H1 (cell line): ENCODE results near the gene CPT1A. TPM values are rescaled to one million over a fixed set of nuclear protein-coding genes. Genes with fewer than 3 reads are reported as not detected.

Source experiments
- ATF3 ChIP-seq: IDR thresholded peaks from 2 replicates; pipeline ENCODE4 v1.6.1; 2011; ENCODE audit warnings: low read depth, mild to moderate bottlenecking, low read length; ENCODE audit not compliant: insufficient read depth
- EGR1 ChIP-seq: IDR thresholded peaks from 2 replicates; pipeline ENCODE4 v1.6.1; 2011; ENCODE audit warnings: low read depth, low read length, borderline replicate concordance
- JUN ChIP-seq: IDR thresholded peaks from 2 replicates; pipeline ENCODE4 v1.6.1; 2011; ENCODE audit warnings: low read depth, mild to moderate bottlenecking, improper control_type of control experiment, low read length
- KDM5A ChIP-seq: fragments of 200-600 bp; IDR thresholded peaks from 2 replicates; pipeline ENCODE4 v1.7.1; 2012; ENCODE audit warnings: mild to moderate bottlenecking, low read length, inconsistent platforms, mixed read lengths
- MAX ChIP-seq: IDR thresholded peaks from 2 replicates; pipeline ENCODE4 v1.6.1; 2012; ENCODE audit warnings: inconsistent platforms
- PHF8 ChIP-seq: fragments of 200-600 bp; sonication (generic); conservative IDR thresholded peaks from 2 replicates; pipeline ENCODE4 v1.7.1; 2012; ENCODE audit warnings: low read depth, mild to moderate bottlenecking, inconsistent platforms, low read length, moderate library complexity
- RFX5 ChIP-seq: IDR thresholded peaks from 2 replicates; pipeline ENCODE4 v1.6.1; 2011; ENCODE audit warnings: low read depth, low read length, improper control_type of control experiment, borderline replicate concordance
- RNF2 ChIP-seq: fragments of 200-900, 300-1000 bp; sonication (generic); IDR thresholded peaks from 2 replicates; pipeline ENCODE4 v1.7.1; 2016; ENCODE audit warnings: borderline replicate concordance, low read depth, mild to moderate bottlenecking, antibody characterized with exemption, low read length; ENCODE audit not compliant: poor library complexity, severe bottlenecking; ENCODE audit errors: missing control alignments
- RXRA ChIP-seq: IDR thresholded peaks from 2 replicates; pipeline ENCODE4 v1.6.1; 2011; ENCODE audit warnings: low read depth, mild to moderate bottlenecking, low read length, moderate library complexity; ENCODE audit not compliant: insufficient read depth
- YY1 ChIP-seq: IDR thresholded peaks from 2 replicates; pipeline ENCODE4 v1.6.1; 2011; ENCODE audit warnings: low read depth, mild to moderate bottlenecking, low read length
- polyA plus RNA-seq, 7 experiments: library from polyadenylated mRNA; depleted of rRNA in 3 of 7; stranded (reverse) in 5 of 7; unstranded in 2 of 7; fragments of >200 nt in 5 of 7; fragments of 200-250 nt in 2 of 7; gene quantifications; 1 replicate in 5 of 7; 2 replicates in 1 of 7; 4 replicates in 1 of 7; pipeline versions ENCODE4 v1.2.1 to v1.2.3, GENCODE V29; 2011 to 2013; ENCODE audit warnings: missing spikeins in 2 of 7, mixed read lengths in 2 of 7
- total RNA-seq: library from RNA; stranded (reverse); fragmentation: NEBNext Ultra II Directional; extraction: Animal tissue kit (Norgen Biotek cat#: 25700); gene quantifications from 2 replicates; pipeline ENCODE4 v1.2.1, GENCODE V29; 2021

The CPT1A gene
- total and polyA plus RNA-seq, 2 of the 8 experiments (the other 6 are each of a cell fraction or from before 2014, with no cell fraction given), result 2.9 to 12.2 TPM

- TF ChIP-seq PHF8, result peak; percentile 59
- no peak for TF ChIP-seq RFX5
- no peak for TF ChIP-seq EGR1
- TF ChIP-seq YY1, result peak; percentile 36; the same call in 1 of the 2 replicates
- TF ChIP-seq RXRA, result no peak
- TF ChIP-seq ATF3, result no peak
- TF ChIP-seq RNF2, result no peak
- no peak for TF ChIP-seq JUN
- TF ChIP-seq KDM5A, result no peak
- peak; percentile 88 for TF ChIP-seq MAX
Observed at GRCh38 chr11:68750195-68751003, 91.3 kb downstream of the CPT1A start (continued).
